SU-DHL-6 (cell line): Measurements from ENCODE around the gene TMEM212.

Experiments
- H2AFZ ChIP-seq: fragments of 200-600 bp; sonication (generic); 2 replicates; pipeline ENCODE4 v1.6.1; 2014; ENCODE audit warnings: low read depth, mild to moderate bottlenecking, moderate library complexity, mixed read lengths, antibody characterized with exemption, low read length; ENCODE audit not compliant: severe bottlenecking
- H3F3A ChIP-seq: fragments of 200-600 bp; shearing (Covaris generic); 2 replicates; pipeline ENCODE4 v1.6.0; 2016; ENCODE audit warnings: antibody characterized with exemption, mild to moderate bottlenecking; ENCODE audit not compliant: insufficient read depth
- H3K27ac ChIP-seq: fragments of 200-600 bp; sonication (generic); 2 replicates; pipeline ENCODE4 v1.5.1; 2016; ENCODE audit warnings: low read depth, mild to moderate bottlenecking, low read length, moderate library complexity, mixed read lengths
- H3K27me3 ChIP-seq: fragments of 200-600 bp; sonication (generic), shearing (Covaris generic); 2 replicates; pipeline ENCODE4 v1.6.0; 2014; ENCODE audit warnings: mild to moderate bottlenecking, low read length
- H3K36me3 ChIP-seq: fragments of 200-600 bp; sonication (generic); 2 replicates; pipeline ENCODE4 v1.6.1; 2014; ENCODE audit warnings: mild to moderate bottlenecking, low read length, mixed read lengths
- H3K4me2 ChIP-seq: fragments of 300-600, 200-600 bp; shearing (Covaris generic), sonication (generic); 2 replicates; pipeline ENCODE4 v1.6.0; 2014; ENCODE audit warnings: low read length, low read depth, mild to moderate bottlenecking; ENCODE audit not compliant: poor library complexity, severe bottlenecking
- H3K4me3 ChIP-seq: fragments of 200-600 bp; sonication (generic); 2 replicates; pipeline ENCODE4 v1.5.1; 2014; ENCODE audit warnings: antibody characterized with exemption, low read length, mild to moderate bottlenecking, mixed read lengths; ENCODE audit not compliant: insufficient read depth, poor library complexity, severe bottlenecking
- H3K79me2 ChIP-seq: fragments of 200-600 bp; sonication (generic); 2 replicates; pipeline ENCODE4 v1.6.1; 2014; ENCODE audit warnings: mild to moderate bottlenecking, low read length, moderate library complexity; ENCODE audit not compliant: insufficient read depth
- H3K9ac ChIP-seq: fragments of 200-600 bp; sonication (generic); 2 replicates; pipeline ENCODE4 v1.7.0; 2014; ENCODE audit warnings: mild to moderate bottlenecking, low read length
- H3K9me2 ChIP-seq: fragments of 200-600 bp; sonication (generic); replicated peaks from 2 replicates; pipeline ENCODE4 v1.6.1; 2014; ENCODE audit warnings: low read length; ENCODE audit not compliant: insufficient read depth
- H3K9me3 ChIP-seq: fragments of 200-600 bp; sonication (generic); 2 replicates; pipeline ENCODE4 v1.6.1; 2014; ENCODE audit warnings: low read length, mixed read lengths; ENCODE audit not compliant: insufficient read depth
- H4K20me1 ChIP-seq: fragments of 200-600 bp; sonication (generic); 2 replicates; pipeline ENCODE4 v1.6.1; 2014; ENCODE audit warnings: low read depth, mild to moderate bottlenecking, antibody characterized with exemption, low read length, moderate library complexity, mixed read lengths
- CTCF ChIP-seq: fragments of 200-600 bp; sonication (generic); IDR thresholded peaks from one replicate; pipeline ENCODE4 v1.5.1; 2017; ENCODE audit warnings: antibody characterized with exemption, mild to moderate bottlenecking, low read length, moderate library complexity; ENCODE audit not compliant: insufficient read depth, poor library complexity, severe bottlenecking
- EZH2phosphoT487 ChIP-seq: fragments of 200-600 bp; sonication (generic), shearing (Covaris generic); conservative IDR thresholded peaks from 2 replicates; pipeline ENCODE4 v1.6.1; 2018; ENCODE audit warnings: mild to moderate bottlenecking, antibody characterized with exemption, low read length, moderate library complexity, mixed read lengths

TMEM212 gene

DNA sequence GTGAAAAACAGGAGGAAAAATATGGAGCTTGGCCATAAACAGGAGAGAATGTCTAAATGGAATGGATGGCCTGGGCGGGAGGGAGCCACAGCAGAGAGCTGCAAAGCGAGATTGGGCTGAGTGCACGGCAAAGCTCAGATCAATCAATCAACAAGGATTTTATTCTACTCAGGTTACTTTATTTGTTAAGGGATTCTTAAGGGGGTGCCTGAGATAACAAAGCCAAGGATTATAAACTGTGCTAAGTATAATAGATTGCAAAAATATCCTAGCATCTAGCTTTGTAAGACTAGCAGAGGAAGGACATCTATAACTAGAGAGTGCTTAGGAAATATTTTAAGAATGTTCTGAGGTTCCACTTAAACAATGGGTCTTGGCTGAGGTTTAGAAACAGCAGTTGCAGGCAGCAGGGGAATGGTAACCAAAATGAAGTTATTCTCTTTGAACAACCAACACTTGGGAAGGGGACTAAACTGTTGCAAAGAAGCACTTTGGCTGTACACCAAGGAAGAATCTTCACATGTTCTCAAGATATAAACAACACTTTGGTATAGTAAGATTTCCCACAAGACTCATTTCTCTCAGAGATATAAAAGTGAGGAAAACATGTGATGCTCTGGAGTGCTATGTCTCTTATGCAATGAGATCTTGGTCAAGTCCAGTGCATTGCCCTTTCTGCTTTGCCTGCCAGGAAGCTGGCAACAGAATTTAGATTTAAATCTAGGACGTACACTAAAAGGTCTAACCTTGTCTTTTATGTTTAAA, 35.5 kb downstream of the TMEM212 start:
- Histone ChIP-seq H3K79me2 (no peaks in the 10 kb centered on the region), H3K9ac (no peak overlapping the region), H3F3A (no peaks in the 10 kb centered on the region), H4K20me1 (no peaks in the 10 kb centered on the region), H3K27me3 (no peaks in the 10 kb centered on the region), H3K9me3 (no peaks in the 10 kb centered on the region), H3K36me3 (no peaks in the 10 kb centered on the region), H3K9me2 (no peaks in the 10 kb centered on the region), H2AFZ (no peak overlapping the region), H3K27ac (no peak overlapping the region), H3K4me2 (no peak overlapping the region), H3K4me3 (no peak overlapping the region)
- TF ChIP-seq EZH2phosphoT487 (no peak), CTCF (no peak)

DNA sequence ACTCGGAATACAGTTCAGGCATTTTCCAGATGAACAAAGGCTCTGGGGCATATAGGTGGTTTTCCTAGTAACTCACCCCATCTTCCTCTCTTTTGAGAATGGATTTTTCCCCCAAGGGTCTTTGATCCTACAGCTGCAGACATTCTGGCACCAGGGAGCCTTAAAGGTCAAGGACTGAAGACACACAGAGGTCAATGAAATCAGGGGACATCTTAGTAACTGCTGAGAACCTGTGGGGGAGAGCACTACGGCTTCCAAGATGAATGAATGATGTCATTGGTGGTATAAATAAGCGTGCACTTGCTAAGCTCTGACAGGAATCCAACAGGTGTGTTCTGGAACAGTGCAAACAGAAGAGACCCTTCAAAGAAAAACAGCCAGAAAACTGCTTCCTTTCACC, 36.3 kb downstream of the TMEM212 start:
- no peaks in the 10 kb centered on the region for H3K79me2 ChIP-seq
- no peak overlapping the region for H2AFZ ChIP-seq
- H4K20me1 ChIP-seq, result no peaks in the 10 kb centered on the region
- H3K27ac ChIP-seq, result no peak overlapping the region
- no peaks in the 10 kb centered on the region for H3F3A ChIP-seq
- no peaks in the 10 kb centered on the region for H3K9me3 ChIP-seq
- no peak overlapping the region for H3K4me2 ChIP-seq
- TF ChIP-seq CTCF (no peak), EZH2phosphoT487 (no peak)
- no peak overlapping the region for H3K4me3 ChIP-seq
- no peak overlapping the region for H3K9ac ChIP-seq
- H3K9me2 ChIP-seq, result no peaks in the 10 kb centered on the region
- H3K36me3 ChIP-seq, result no peaks in the 10 kb centered on the region
- no peaks in the 10 kb centered on the region for H3K27me3 ChIP-seq

- H3F3A ChIP-seq, result no peaks in the 10 kb centered on the region
- H3K4me3 ChIP-seq, result no peak overlapping the region
- no peak for TF ChIP-seq EZH2phosphoT487
- TF ChIP-seq CTCF, result no peak
- no peaks in the 10 kb centered on the region for H3K36me3 ChIP-seq
- no peaks in the 10 kb centered on the region for H3K79me2 ChIP-seq
- no peaks in the 10 kb centered on the region for H4K20me1 ChIP-seq
- H3K9me3 ChIP-seq, result no peaks in the 10 kb centered on the region
- no peaks in the 10 kb centered on the region for H3K9me2 ChIP-seq
- H2AFZ ChIP-seq, result no peak overlapping the region
- H3K9ac ChIP-seq, result no peak overlapping the region
- no peak overlapping the region for H3K4me2 ChIP-seq
- no peak overlapping the region for H3K27ac ChIP-seq
- no peaks in the 10 kb centered on the region for H3K27me3 ChIP-seq
These were observed 37.1 kb downstream of the TMEM212 start for GRCh38 chr3:171880101-171880870.
